Measurements from ENCODE around the gene SPTBN4.

GRCh38 chr19:40422748-40423566 lies 43.8 kb upstream of the SPTBN4 start:
- TF ChIP-seq CTCF (conservative IDR thresholded peaks at IDR 0.05; ENCODE audit: low read depth, low read length) (no peak), POLR2A (IDR thresholded peaks at IDR 0.05; ENCODE audit: low read depth, low read length) (no peak), MAFK (IDR thresholded peaks at IDR 0.05; ENCODE audit: low read depth, low read length) (no peak), RCOR1 (IDR thresholded peaks at IDR 0.05; ENCODE audit: insufficient replicate concordance, low read length) (no peak), CEBPB (IDR thresholded peaks at IDR 0.05; ENCODE audit: low read depth, low read length) (no peak), MXI1 (IDR thresholded peaks at IDR 0.05; ENCODE audit: borderline replicate concordance, low read depth, low read length) (no peak), USF2 (IDR thresholded peaks at IDR 0.05; ENCODE audit: low read depth, low read length) (no peak), SMC3 (IDR thresholded peaks at IDR 0.05; ENCODE audit: low read depth, low read length) (no peak), MAZ (IDR thresholded peaks at IDR 0.05; ENCODE audit: borderline replicate concordance, low read depth, low read length) (no peak), RFX5 (IDR thresholded peaks at IDR 0.05; ENCODE audit: low read depth, low read length) (no peak), RAD21 (IDR thresholded peaks at IDR 0.05; ENCODE audit: low read length) (no peak), NFE2L2 (IDR thresholded peaks at IDR 0.05; ENCODE audit: low read depth, low read length) (no peak), BHLHE40 (IDR thresholded peaks at IDR 0.05; ENCODE audit: low read depth, low read length) (no peak), ELK1 (IDR thresholded peaks at IDR 0.05; ENCODE audit: borderline replicate concordance, low read depth, low read length) (no peak)
